ENCODE measurements around the gene ZNF827. TPM values are rescaled to one million over a fixed set of nuclear protein-coding genes. Genes with fewer than 3 reads are reported as not detected.

ZNF827 gene
- total RNA-seq, 2 experiments from 2014 or later, result 13.6 to 14.8 TPM

DNA sequence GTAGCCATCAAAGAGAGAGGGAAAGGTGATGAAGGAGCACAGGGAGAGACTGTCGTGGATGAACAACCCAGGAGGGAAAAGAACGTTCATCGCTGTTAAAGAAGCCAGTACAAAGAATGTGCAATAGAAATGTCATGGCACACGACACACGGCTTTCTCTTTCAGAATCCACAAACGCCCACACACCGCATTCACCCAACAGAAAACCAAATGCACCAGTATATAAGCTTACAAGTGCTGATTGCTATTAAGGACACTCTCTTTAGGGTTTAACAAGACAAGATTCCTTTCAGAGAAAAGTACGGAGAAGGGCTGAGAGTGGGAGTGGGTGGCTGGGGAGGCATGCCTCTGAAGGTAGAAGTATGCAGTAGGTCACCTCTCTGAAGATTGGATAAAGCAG lies 178.4 kb downstream of the ZNF827 start:
- Mint-ChIP-seq H3K9me3 (ENCODE audit: insufficient read depth) (no peaks in the 10 kb centered on the region), H3K4me1 (ENCODE audit: low read depth) (peaks cover 12% of the 10 kb centered on the region), H3K36me3 (ENCODE audit: low read depth) (peaks cover 57% of the 10 kb centered on the region), H3K27ac (no peak overlapping the region), H3K4me3 (no peak overlapping the region), H3K27me3 (ENCODE audit: low read depth) (no peaks in the 10 kb centered on the region)
- ChIA-PET POLR2A (no interaction called here), CTCF (no interaction called here)
- no peak for DNase-seq
- ATAC-seq, result no peak

DNA sequence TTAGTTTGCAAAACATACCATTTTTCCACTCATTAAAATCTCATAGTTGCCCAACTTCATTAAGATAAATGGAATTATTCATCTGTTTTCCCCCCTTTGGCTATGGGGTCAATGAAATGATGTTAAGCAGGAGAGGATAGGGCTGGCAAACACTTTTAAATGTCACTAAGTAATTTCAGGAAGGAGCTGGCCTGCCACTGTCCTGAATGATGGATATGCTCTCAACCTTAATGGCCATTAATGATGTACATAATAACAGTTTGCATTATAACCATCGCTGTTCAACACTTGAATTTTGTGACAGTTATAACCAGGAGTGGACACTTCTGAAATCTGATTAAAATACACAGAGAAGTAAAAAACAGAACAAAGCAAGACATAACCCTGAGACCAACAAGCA lies 181.4 kb downstream of the ZNF827 start:
- no peaks in the 10 kb centered on the region for H3K27me3 Mint-ChIP-seq (ENCODE audit: low read depth)
- CTCF ChIA-PET, result no interaction called here

GRCh38 chr4:145756244-145756643 lies 182.4 kb downstream of the ZNF827 start:
- CTCF ChIA-PET, result no interaction called here
- no peak for ATAC-seq
- Mint-ChIP-seq H3K4me1 (ENCODE audit: low read depth) (peaks cover 12% of the 10 kb centered on the region), H3K27me3 (ENCODE audit: low read depth) (no peaks in the 10 kb centered on the region), H3K36me3 (ENCODE audit: low read depth) (peaks cover 28% of the 10 kb centered on the region), H3K27ac (no peak overlapping the region), H3K4me3 (no peak overlapping the region), H3K9me3 (ENCODE audit: insufficient read depth) (no peaks in the 10 kb centered on the region)
- DNase-seq, result no peak
- POLR2A ChIA-PET, result no interaction called here

More for the DNA sequence above, 181.4 kb downstream of the ZNF827 start:
- H3K4me1 Mint-ChIP-seq (ENCODE audit: low read depth), result peaks cover 12% of the 10 kb centered on the region
- DNase-seq (no peak), ATAC-seq (no peak)
- POLR2A ChIA-PET, result no interaction called here
- H3K4me3 Mint-ChIP-seq, result no peak overlapping the region
- no peaks in the 10 kb centered on the region for H3K9me3 Mint-ChIP-seq (ENCODE audit: insufficient read depth)
- H3K27ac Mint-ChIP-seq, result no peak overlapping the region
- H3K36me3 Mint-ChIP-seq (ENCODE audit: low read depth), result peaks cover 34% of the 10 kb centered on the region

DNA sequence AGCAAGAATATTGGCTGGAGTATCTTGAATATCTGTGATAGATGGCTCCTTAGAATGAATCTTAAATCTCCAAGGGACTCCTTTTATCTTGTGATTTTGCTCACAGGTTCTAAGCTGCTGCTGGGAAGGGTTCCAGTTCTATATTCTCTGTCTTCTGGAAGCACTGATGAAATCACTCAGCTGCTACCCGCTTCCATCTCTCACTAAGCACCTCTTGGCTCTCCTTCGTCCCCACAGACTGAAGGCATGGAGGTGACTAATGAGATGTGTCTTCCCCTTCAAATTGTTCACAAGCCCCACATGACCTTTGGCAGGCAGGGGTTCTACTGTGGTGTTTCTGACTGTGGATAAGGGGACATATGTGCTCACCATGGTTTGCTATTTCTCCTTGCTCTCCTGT lies 182.8 kb downstream of the ZNF827 start:
- DNase-seq (no peak), ATAC-seq (no peak)
- POLR2A ChIA-PET, result no interaction called here
- no peak overlapping the region for H3K4me3 Mint-ChIP-seq
- CTCF ChIA-PET, result no interaction called here
- no peaks in the 10 kb centered on the region for H3K27me3 Mint-ChIP-seq (ENCODE audit: low read depth)
- no peak overlapping the region for H3K27ac Mint-ChIP-seq
- H3K4me1 Mint-ChIP-seq (ENCODE audit: low read depth), result peaks cover 12% of the 10 kb centered on the region
- peaks cover 25% of the 10 kb centered on the region for H3K36me3 Mint-ChIP-seq (ENCODE audit: low read depth)
- no peaks in the 10 kb centered on the region for H3K9me3 Mint-ChIP-seq (ENCODE audit: insufficient read depth)

GRCh38 chr4:145743641-145744040 lies 195.0 kb downstream of the ZNF827 start:
- no peak overlapping the region for H3K4me3 Mint-ChIP-seq
- no peaks in the 10 kb centered on the region for H3K4me1 Mint-ChIP-seq (ENCODE audit: low read depth)
- CTCF ChIA-PET, result interaction anchor here (0.8 kb wide), 1 partner anchor 20 kb away, joined by 3 read pairs; no protein-coding TSS in a partner anchor
- DNase-seq (no peak), ATAC-seq (no peak)
- H3K27me3 Mint-ChIP-seq (ENCODE audit: low read depth), result peaks cover 43% of the 10 kb centered on the region
- H3K27ac Mint-ChIP-seq, result no peak overlapping the region
- POLR2A ChIA-PET, result interaction anchor here (0.6 kb wide), 1 partner anchor 30 kb away, joined by 4 read pairs; no protein-coding TSS in a partner anchor
- no peaks in the 10 kb centered on the region for H3K9me3 Mint-ChIP-seq (ENCODE audit: insufficient read depth)
- no peaks in the 10 kb centered on the region for H3K36me3 Mint-ChIP-seq (ENCODE audit: low read depth)

GRCh38 chr4:145740806-145741205 lies 197.8 kb downstream of the ZNF827 start:
- no peaks in the 10 kb centered on the region for H3K9me3 Mint-ChIP-seq (ENCODE audit: insufficient read depth)
- ChIA-PET CTCF (no interaction called here), POLR2A (no interaction called here)
- H3K36me3 Mint-ChIP-seq (ENCODE audit: low read depth), result no peaks in the 10 kb centered on the region
- no peak overlapping the region for H3K4me3 Mint-ChIP-seq
- H3K27me3 Mint-ChIP-seq (ENCODE audit: low read depth), result peaks cover 28% of the 10 kb centered on the region
- no peaks in the 10 kb centered on the region for H3K4me1 Mint-ChIP-seq (ENCODE audit: low read depth)
- H3K27ac Mint-ChIP-seq, result no peak overlapping the region
- ATAC-seq (no peak), DNase-seq (no peak)

DNA sequence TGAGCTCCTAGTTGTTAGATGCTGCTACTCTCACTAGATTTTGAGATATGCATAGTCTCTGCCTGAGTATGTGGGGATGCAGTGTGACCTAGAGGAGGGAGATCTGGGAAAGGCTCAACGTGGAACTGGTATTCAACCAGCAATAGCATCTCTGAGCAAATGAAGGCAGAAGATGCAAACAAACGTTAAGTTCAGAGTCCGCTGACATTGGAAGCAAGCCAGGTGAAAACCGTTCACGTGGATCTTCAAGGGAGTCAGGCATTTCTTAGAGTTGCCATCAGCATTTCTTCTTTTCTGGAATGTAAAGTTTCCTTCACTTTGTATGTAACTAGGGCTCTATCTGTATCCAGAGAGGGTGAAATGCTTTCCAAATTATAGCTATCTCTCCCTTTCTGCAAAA lies 198.8 kb downstream of the ZNF827 start:
- Mint-ChIP-seq H3K4me1 (ENCODE audit: low read depth) (no peaks in the 10 kb centered on the region), H3K36me3 (ENCODE audit: low read depth) (no peaks in the 10 kb centered on the region), H3K9me3 (ENCODE audit: insufficient read depth) (no peaks in the 10 kb centered on the region), H3K27ac (no peak overlapping the region), H3K4me3 (no peak overlapping the region), H3K27me3 (ENCODE audit: low read depth) (peaks cover 22% of the 10 kb centered on the region)
- ChIA-PET POLR2A (no interaction called here), CTCF (interaction anchor here (1.0 to 1.2 kb wide), 2 partner anchors 14 to 121 kb away, joined by 3 read pairs; no protein-coding TSS in a partner anchor)
- ATAC-seq, result no peak
- DNase-seq, result no peak

GRCh38 chr4:145736241-145736831 lies 202.3 kb downstream of the ZNF827 start:
- no peaks in the 10 kb centered on the region for H3K9me3 Mint-ChIP-seq (ENCODE audit: insufficient read depth)
- CTCF ChIA-PET, result no interaction called here

DNA sequence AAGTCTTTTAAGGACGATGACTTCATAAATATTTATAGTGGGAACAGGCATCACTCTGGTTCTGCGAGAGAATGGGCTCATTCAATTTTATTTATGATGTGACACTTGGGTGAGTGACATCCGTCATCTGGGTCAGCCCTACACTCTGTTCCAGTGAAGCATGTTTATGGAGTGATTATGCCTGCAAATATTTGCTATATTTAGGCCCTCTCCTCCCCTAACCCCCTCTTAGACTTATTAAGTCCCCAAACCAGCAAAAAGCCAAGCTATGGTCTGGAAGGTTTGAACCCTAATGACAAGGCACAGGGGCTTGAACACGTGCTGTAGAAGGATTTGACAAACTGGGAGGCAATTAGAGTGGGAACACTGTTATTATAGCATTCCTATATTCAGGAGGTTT lies 202.8 kb downstream of the ZNF827 start:
- Mint-ChIP-seq H3K27ac (no peak overlapping the region), H3K27me3 (ENCODE audit: low read depth) (peaks cover 16% of the 10 kb centered on the region), H3K4me3 (no peak overlapping the region), H3K36me3 (ENCODE audit: low read depth) (no peaks in the 10 kb centered on the region), H3K9me3 (ENCODE audit: insufficient read depth) (no peaks in the 10 kb centered on the region), H3K4me1 (ENCODE audit: low read depth) (peaks cover 12% of the 10 kb centered on the region)
- DNase-seq (no peak), ATAC-seq (no peak)
- ChIA-PET POLR2A (no interaction called here), CTCF (no interaction called here)

More at GRCh38 chr4:145736241-145736831, 202.3 kb downstream of the ZNF827 start:
- Mint-ChIP-seq H3K4me3 (no peak overlapping the region), H3K36me3 (ENCODE audit: low read depth) (no peaks in the 10 kb centered on the region), H3K27ac (no peak overlapping the region), H3K27me3 (ENCODE audit: low read depth) (peaks cover 14% of the 10 kb centered on the region), H3K4me1 (ENCODE audit: low read depth) (peaks cover 12% of the 10 kb centered on the region)
- DNase-seq (no peak), ATAC-seq (no peak)
- POLR2A ChIA-PET, result no interaction called here

DNA sequence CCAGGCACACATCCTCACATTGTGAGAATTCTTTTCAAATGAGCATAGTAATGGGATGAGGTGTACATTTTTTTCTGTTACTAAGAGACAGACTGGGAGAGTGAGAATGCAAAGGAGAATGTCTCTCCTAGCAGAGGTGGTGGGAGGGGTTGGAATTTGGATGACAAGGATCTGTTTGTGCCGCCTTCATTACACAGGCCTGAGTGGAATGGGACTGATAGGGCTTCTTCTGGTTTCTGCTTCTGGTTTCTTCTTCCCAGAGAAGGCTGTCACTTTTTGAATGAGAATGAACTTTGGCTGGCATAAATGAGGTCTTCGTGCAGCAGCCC lies 203.3 kb downstream of the ZNF827 start:
- Mint-ChIP-seq H3K4me3 (no peak overlapping the region), H3K27me3 (ENCODE audit: low read depth) (peaks cover 16% of the 10 kb centered on the region), H3K9me3 (ENCODE audit: insufficient read depth) (no peaks in the 10 kb centered on the region), H3K36me3 (ENCODE audit: low read depth) (no peaks in the 10 kb centered on the region), H3K27ac (no peak overlapping the region), H3K4me1 (ENCODE audit: low read depth) (peaks cover 12% of the 10 kb centered on the region)
- ChIA-PET CTCF (no interaction called here), POLR2A (no interaction called here)
- ATAC-seq (no peak), DNase-seq (no peak)

- POLR2A ChIA-PET, result no interaction called here
- Mint-ChIP-seq H3K4me1 (ENCODE audit: low read depth) (peaks cover 12% of the 10 kb centered on the region), H3K9me3 (ENCODE audit: insufficient read depth) (no peaks in the 10 kb centered on the region), H3K27me3 (ENCODE audit: low read depth) (peaks cover 19% of the 10 kb centered on the region), H3K4me3 (no peak overlapping the region), H3K27ac (no peak overlapping the region), H3K36me3 (ENCODE audit: low read depth) (no peaks in the 10 kb centered on the region)
- ATAC-seq, result no peak
- no peak for DNase-seq
- CTCF ChIA-PET, result no interaction called here
These were observed 203.9 kb downstream of the ZNF827 start for GRCh38 chr4:145734576-145735346.

GRCh38 chr4:145734031-145734430 lies 204.6 kb downstream of the ZNF827 start:
- H3K4me3 Mint-ChIP-seq, result peak overlapping the region; percentile 73
- DNase-seq (no peak), ATAC-seq (no peak)
- POLR2A ChIA-PET, result no interaction called here
- H3K27me3 Mint-ChIP-seq (ENCODE audit: low read depth), result peaks cover 20% of the 10 kb centered on the region
- CTCF ChIA-PET, result no interaction called here
- H3K9me3 Mint-ChIP-seq (ENCODE audit: insufficient read depth), result no peaks in the 10 kb centered on the region
- peaks cover 12% of the 10 kb centered on the region for H3K4me1 Mint-ChIP-seq (ENCODE audit: low read depth)
- H3K27ac Mint-ChIP-seq, result no peak overlapping the region
- H3K36me3 Mint-ChIP-seq (ENCODE audit: low read depth), result no peaks in the 10 kb centered on the region
